ENCODE data around the gene TAS2R40.

DNA sequence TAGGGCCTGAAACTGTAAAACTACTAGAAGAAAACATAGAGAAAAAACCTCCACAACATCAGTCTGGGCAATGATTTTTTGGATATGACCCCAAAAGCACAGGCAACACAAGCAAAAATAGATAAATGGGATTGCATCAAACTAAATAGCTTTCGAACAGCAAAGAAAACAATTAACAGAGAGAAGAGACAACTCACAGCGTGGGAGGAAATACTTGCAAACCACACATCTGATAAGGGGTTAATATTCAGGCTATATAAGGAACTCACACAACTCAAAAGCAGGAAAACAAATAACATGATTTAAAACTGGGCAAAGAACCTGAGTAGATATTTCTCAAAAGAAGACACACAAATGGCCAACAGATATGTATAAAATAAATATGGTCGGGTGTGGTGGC lies 33.7 kb downstream of the TAS2R40 start:
- TF ChIP-seq YY1 (IDR thresholded peaks at IDR 0.05; ENCODE audit: insufficient read depth, insufficient read length) = no peak
- no peak for TF ChIP-seq SUZ12 (IDR thresholded peaks at IDR 0.05; ENCODE audit: extremely low read depth, insufficient read depth, insufficient read length)

Data from NT2/D1 (cell line).